GM18870 (cell line): ENCODE measurements around the gene SCAI.
"Not testable (repeated sequence)": the region's sequence is repeated elsewhere in the genome, so short reads cannot be mapped to it uniquely, and the experiment has no call there.

Source experiments
- ATAC-seq: cut with Tn5 transposase; IDR thresholded peaks from one replicate; pipeline ENCODE4 v1.9.1; 2021; ENCODE audit warnings: moderate library complexity; ENCODE audit not compliant: unreplicated experiment

Gene SCAI

GRCh38 chr9:125106285-125106893 lies 36.9 kb downstream of the SCAI start:
- ATAC-seq = no peak

GRCh38 chr9:125103770-125104460 lies 39.4 kb downstream of the SCAI start:
- no peak for ATAC-seq

GRCh38 chr9:125103021-125103420 lies 40.3 kb downstream of the SCAI start:
- ATAC-seq = no peak

GRCh38 chr9:125100822-125101221 lies 42.5 kb downstream of the SCAI start:
- ATAC-seq = no peak

- ATAC-seq = no peak
Measured at GRCh38 chr9:125099816-125100215, 43.5 kb downstream of the SCAI start.

GRCh38 chr9:125095821-125096443 lies 47.4 kb downstream of the SCAI start:
- no peak for ATAC-seq

GRCh38 chr9:125091121-125091520 lies 52.2 kb downstream of the SCAI start:
- no peak for ATAC-seq

- ATAC-seq = no peak
Measured at GRCh38 chr9:125089331-125089730, 54.0 kb downstream of the SCAI start.

- no peak for ATAC-seq
Measured at GRCh38 chr9:125088752-125089151, 54.6 kb downstream of the SCAI start.

GRCh38 chr9:125085703-125086477 lies 57.4 kb downstream of the SCAI start:
- no peak for ATAC-seq

GRCh38 chr9:125082197-125082596 lies 61.1 kb downstream of the SCAI start:
- not testable (repeated sequence) for ATAC-seq

GRCh38 chr9:125080797-125081196 lies 62.5 kb downstream of the SCAI start:
- not testable (repeated sequence) for ATAC-seq

GRCh38 chr9:125079931-125080330 lies 63.4 kb downstream of the SCAI start:
- no peak for ATAC-seq

- ATAC-seq = no peak
Measured at GRCh38 chr9:125075997-125076396, 67.3 kb downstream of the SCAI start.

GRCh38 chr9:125074976-125075375 lies 68.4 kb downstream of the SCAI start:
- ATAC-seq = no peak

GRCh38 chr9:125066839-125067619 lies 76.3 kb downstream of the SCAI start:
- no peak for ATAC-seq

GRCh38 chr9:125061391-125061790 lies 81.9 kb downstream of the SCAI start:
- ATAC-seq = no peak

- no peak for ATAC-seq
Measured at GRCh38 chr9:125049212-125050049, 93.9 kb downstream of the SCAI start.

GRCh38 chr9:125043631-125044030 lies 99.7 kb downstream of the SCAI start:
- ATAC-seq = no peak

- ATAC-seq = no peak
Measured at GRCh38 chr9:125043148-125043547, 100.2 kb downstream of the SCAI start.
